PC-3 (cell line): Measurements from ENCODE around the gene SMAD3.

Experiments used
- CTCF ChIP-seq: fragments of 300-600 bp; sonication (generic); conservative IDR thresholded peaks from 2 replicates; pipeline ENCODE4 v1.5.1; 2017; ENCODE audit warnings: antibody characterized with exemption, low read depth, mild to moderate bottlenecking, low read length
- EZH2 ChIP-seq: fragments of 300-600 bp; sonication (generic); IDR thresholded peaks from one replicate; pipeline ENCODE4 v1.6.1; 2017; ENCODE audit warnings: antibody characterized with exemption, mild to moderate bottlenecking, low read length; ENCODE audit not compliant: unreplicated experiment
- EZH2phosphoT487 ChIP-seq: fragments of 300-600 bp; sonication (generic); IDR thresholded peaks from 2 replicates; pipeline ENCODE4 v1.6.1; 2018; ENCODE audit warnings: mild to moderate bottlenecking, antibody characterized with exemption, low read length, borderline replicate concordance

- TF ChIP-seq CTCF (no peak), EZH2 (no peak), EZH2phosphoT487 (no peak)
Measured at GRCh38 chr15:67196222-67196621, 130.8 kb downstream of the SMAD3 start.
